Thyroid gland (tissue), 4 donors: ENCODE results near the gene EEF1A1. TPM values are rescaled to one million over a fixed set of nuclear protein-coding genes. Genes with fewer than 3 reads are reported as not detected.
"Not testable (repeated sequence)": the region's sequence is repeated elsewhere in the genome, so short reads cannot be mapped to it uniquely, and the experiment has no call there.

ENCODE experiments used
- DNase-seq, 2 donors: peaks; one replicate each; pipeline ENCODE4 v3.0.0-alpha.2; 2019
- H3K27ac ChIP-seq, 3 donors: fragments of 200-600 bp; sonication (generic); 1 replicate in 2 of 3; 2 replicates in 1 of 3; pipeline ENCODE4 v1.5.1; 2016 to 2019; ENCODE audit warnings: mild to moderate bottlenecking in 1 of 3, moderate library complexity in 1 of 3
- H3K27me3 ChIP-seq: fragments of 200-600 bp; sonication (generic); one replicate; pipeline ENCODE4 v1.5.1; 2019
- H3K36me3 ChIP-seq, 2 donors: fragments of 200-600 bp; sonication (generic); one replicate each; pipeline ENCODE4 v1.5.1; 2016 to 2019
- H3K4me1 ChIP-seq, 2 donors: fragments of 200-600 bp; sonication (generic); one replicate each; pipeline ENCODE4 v1.5.1; 2017 to 2019
- H3K4me3 ChIP-seq, 3 donors: fragments of 200-600 bp; sonication (generic); replicated peaks in 1 of 3; 1 replicate in 2 of 3; 2 replicates in 1 of 3; pipeline ENCODE4 v1.5.1; 2016; ENCODE audit warnings: mild to moderate bottlenecking in 1 of 3
- H3K9me3 ChIP-seq: fragments of 200-600 bp; sonication (generic); one replicate; pipeline ENCODE4 v1.5.1; 2017
- POLR2A ChIP-seq, 2 donors: fragments of 450-650 bp; IDR thresholded peaks; one replicate each; pipeline ENCODE4 v1.6.1; 2017; ENCODE audit warnings: antibody characterized with exemption in 2 of 2, mild to moderate bottlenecking in 2 of 2, moderate library complexity in 1 of 2
- WGBS, 2 donors: methylation state at CpG; one replicate each; pipeline ENCODE4 v1.1.5; 2017; 5-methylcytosine and 5-hydroxymethylcytosine counted together
- intact Hi-C: fragments of 100-400 bp; cut with DNase I; formaldehyde crosslinking; loops from one replicate; pipeline ENCODE4 v1.15.1; 2023
- total RNA-seq, 4 donors: library from RNA; depleted of rRNA; stranded (reverse); fragments of >200 nt; gene quantifications; one replicate each; pipeline ENCODE4 v1.2.3, GENCODE V29; 2016
- TF ChIP-seq, protein P1 (sequence below), 6 experiments: fragments of 200-600 bp in 3 of 6; fragments of 450-650 bp in 3 of 6; sonication (generic) in 3 of 6; IDR thresholded peaks; one replicate each; pipeline ENCODE4 v1.5.1; 2016 to 2019; ENCODE audit warnings: antibody characterized with exemption in 6 of 6, mild to moderate bottlenecking in 2 of 6, inconsistent platforms in 1 of 6, moderate library complexity in 1 of 6

The EEF1A1 gene
- total RNA-seq, 4 donors from 2014 or later = 9,141 to 11,705 (median 10,644) TPM

DNA sequence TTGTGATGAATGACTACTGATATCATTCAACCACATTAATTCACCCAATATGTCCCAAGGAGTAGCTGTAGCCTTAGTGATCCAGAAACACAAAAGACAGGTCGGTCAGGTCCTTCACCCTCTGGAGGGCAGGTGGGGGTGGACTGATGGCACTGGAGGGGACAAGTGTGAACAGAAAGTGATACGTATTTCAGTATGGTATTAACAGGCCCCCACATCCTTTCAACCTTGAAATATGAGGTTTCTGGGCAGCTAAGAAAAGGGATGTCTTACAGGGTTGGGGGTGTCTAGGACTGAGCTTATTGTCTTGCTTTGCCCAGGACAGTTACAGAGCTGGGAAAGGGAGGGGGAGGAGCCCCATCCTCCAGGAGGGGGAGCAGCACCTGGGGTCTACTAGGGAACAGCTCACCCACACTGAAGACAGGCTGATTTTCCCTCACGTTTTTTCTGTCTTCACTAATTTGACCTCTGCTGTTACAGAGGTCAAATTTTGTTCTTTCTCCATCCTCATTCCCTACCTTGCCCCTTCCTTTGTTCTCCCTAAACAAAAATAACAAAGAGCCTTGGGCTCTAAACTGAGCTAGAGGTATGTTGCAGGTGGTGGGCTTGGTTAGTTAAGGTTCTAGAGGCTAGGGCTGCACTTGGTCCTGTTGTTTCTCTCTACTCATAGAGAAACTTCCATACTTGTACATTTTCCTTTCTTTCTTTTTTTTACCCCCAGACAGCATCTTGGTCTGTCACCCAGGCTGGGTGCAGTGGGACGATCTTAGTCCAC is 38.0 kb upstream of the EEF1A1 start:
- WGBS, 2 donors = 72 to 76% methylated on average over 4 of the region's 4 CpGs
- Histone ChIP-seq H3K27ac (no peak overlapping the region), H3K36me3 (no peaks in the 10 kb centered on the region), H3K27me3 (no peaks in the 10 kb centered on the region), H3K9me3 (no peaks in the 10 kb centered on the region), H3K4me1 (no peaks in the 10 kb centered on the region), H3K4me3 (no peak overlapping the region)
- no peak for DNase-seq
- TF ChIP-seq, protein P1, sequence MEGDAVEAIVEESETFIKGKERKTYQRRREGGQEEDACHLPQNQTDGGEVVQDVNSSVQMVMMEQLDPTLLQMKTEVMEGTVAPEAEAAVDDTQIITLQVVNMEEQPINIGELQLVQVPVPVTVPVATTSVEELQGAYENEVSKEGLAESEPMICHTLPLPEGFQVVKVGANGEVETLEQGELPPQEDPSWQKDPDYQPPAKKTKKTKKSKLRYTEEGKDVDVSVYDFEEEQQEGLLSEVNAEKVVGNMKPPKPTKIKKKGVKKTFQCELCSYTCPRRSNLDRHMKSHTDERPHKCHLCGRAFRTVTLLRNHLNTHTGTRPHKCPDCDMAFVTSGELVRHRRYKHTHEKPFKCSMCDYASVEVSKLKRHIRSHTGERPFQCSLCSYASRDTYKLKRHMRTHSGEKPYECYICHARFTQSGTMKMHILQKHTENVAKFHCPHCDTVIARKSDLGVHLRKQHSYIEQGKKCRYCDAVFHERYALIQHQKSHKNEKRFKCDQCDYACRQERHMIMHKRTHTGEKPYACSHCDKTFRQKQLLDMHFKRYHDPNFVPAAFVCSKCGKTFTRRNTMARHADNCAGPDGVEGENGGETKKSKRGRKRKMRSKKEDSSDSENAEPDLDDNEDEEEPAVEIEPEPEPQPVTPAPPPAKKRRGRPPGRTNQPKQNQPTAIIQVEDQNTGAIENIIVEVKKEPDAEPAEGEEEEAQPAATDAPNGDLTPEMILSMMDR (IDR thresholded peaks at IDR 0.05) = no peak
- no peak for TF ChIP-seq POLR2A (IDR thresholded peaks at IDR 0.05)
- intact Hi-C loops = no loop called here

DNA sequence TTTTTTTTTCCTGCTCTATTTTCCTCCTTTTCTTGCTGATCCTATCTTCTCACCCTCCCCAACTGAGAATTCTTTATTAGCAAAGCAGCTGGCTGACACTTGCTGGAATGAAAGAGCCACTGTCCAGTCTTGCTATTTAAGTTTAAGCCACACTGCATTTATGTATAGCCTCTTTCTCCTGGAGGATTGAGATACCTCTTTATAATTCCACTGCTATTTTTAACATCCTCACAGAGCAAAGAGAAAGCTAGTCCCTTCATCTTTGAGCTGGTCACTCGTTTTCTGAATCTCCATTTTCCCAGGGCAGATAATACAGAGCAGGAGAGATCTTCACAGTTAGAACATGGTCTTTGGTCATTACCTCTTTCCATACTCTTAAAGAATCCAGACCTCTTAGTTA is 36.0 kb upstream of the EEF1A1 start:
- no peaks in the 10 kb centered on the region for H3K27me3 ChIP-seq
- WGBS, 2 donors = 39 to 80% methylated on average over 1 of the region's 1 CpG
- no peak overlapping the region for H3K27ac ChIP-seq
- H3K9me3 ChIP-seq = no peaks in the 10 kb centered on the region
- no peak for DNase-seq
- no peak overlapping the region for H3K4me3 ChIP-seq
- no peaks in the 10 kb centered on the region for H3K4me1 ChIP-seq
- H3K36me3 ChIP-seq = no peaks in the 10 kb centered on the region
- intact Hi-C loops = no loop called here
- TF ChIP-seq, protein P1 (IDR thresholded peaks at IDR 0.05) = no peak
- no peak for TF ChIP-seq POLR2A (IDR thresholded peaks at IDR 0.05)

DNA sequence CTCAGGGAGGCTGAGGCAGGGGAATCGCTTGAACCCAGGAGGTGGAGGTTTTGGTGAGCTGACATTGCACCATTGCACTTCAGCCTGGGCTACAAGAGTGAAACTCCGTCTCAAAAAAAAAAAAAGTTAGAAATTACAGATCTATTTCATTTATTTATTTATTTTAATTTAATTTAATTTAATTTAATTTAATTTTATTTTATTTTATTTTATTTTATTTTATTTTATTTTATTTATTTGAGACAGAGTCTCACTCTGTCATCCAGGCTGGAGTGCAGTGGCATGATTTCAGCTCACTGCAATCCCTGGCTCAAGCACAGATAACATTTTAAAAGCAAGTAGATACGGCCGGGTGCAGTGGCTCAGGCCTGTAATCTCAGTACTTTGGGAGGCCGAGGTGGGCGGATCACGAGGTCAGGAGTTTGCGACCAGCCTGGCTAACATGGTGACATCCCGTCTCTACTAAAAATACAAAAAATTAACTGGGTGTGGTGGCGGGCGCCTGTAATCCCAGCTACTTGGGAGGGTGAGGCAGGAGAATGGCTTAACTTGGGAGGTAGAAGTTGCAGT is 34.6 kb upstream of the EEF1A1 start:
- H3K9me3 ChIP-seq, H3K4me1 ChIP-seq, H3K27ac ChIP-seq, DNase-seq, H3K36me3 ChIP-seq, H3K27me3 ChIP-seq, H3K4me3 ChIP-seq, intact Hi-C loops: not testable (repeated sequence)
- 96% methylated on average over 11 of the region's 11 CpGs for WGBS, 2 donors

DNA sequence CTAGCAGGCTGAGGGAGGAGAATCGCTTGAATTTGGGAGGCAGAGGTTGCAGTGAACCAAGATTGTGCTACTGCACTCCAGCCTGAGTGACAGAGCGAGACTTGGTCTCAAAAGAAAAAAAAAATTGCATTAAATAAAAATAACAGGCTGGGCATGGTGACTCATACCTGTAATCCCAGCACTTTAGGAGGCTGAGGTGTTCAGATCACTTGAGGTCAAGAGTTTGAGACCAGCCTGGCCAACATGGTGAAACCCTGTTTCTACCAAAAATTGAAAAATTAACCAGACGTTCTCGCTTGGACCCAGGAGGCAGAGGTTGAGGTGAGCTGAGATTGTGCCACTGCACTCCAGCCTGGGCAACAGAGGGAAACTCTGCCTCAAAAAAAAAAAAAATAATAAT is 30.3 kb upstream of the EEF1A1 start:
- H3K4me1 ChIP-seq, H3K4me3 ChIP-seq, H3K36me3 ChIP-seq, DNase-seq, H3K27ac ChIP-seq, intact Hi-C loops, H3K9me3 ChIP-seq, H3K27me3 ChIP-seq: not testable (repeated sequence)
- 94% methylated on average over 4 of the region's 4 CpGs for WGBS, 2 donors

DNA sequence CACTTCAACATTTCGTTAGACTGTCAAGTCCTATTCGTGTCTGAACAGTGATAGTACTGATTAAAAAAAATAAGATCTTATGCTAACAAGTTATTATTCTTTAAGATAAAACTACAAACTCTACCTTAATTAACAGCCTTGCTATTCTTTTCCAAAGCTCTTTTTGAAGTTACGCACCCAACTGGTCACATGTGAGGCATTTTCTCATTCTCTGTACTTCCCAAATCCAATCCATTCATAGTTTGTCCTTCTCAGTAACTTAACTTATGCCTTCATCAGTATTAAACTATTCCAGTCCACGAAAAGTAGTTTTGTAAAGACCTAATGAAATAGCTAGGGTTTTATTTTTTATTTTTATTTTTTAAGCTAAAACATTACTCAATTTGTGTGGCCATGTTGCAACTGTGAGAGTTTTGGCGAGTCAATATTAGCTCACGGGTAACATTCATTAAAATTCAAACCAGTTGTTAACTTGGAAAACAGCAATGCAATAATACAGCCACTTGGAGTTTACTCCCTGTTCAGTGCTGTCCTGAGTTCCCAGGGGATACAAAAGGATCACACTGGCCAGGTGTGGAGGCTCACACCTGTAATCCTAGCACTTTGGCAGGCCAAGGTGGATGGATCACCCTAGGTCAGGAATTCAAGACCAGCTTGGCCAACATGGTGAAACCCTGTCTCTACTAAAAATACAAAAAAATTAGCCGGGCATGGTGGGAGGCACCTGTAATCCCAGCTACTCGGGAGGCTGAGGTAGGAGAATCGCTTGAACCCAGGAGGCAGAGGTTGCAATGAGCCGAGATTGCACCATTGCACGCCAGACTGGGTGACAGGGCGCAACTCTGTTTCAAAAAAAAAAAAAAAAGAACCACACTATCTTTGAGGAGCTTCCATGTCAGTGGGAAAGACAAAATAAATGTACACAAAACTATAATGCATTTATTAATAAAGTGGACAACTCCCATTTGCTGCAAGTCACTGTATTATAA is 27.9 kb upstream of the EEF1A1 start:
- Histone ChIP-seq H3K4me1 (no peaks in the 10 kb centered on the region), H3K9me3 (no peaks in the 10 kb centered on the region), H3K36me3 (no peaks in the 10 kb centered on the region), H3K27me3 (no peaks in the 10 kb centered on the region), H3K4me3 (no peak overlapping the region), H3K27ac (no peak overlapping the region)
- WGBS, 2 donors = 85 to 89% methylated on average over 12 of the region's 12 CpGs
- no peak for DNase-seq
- intact Hi-C loops = no loop called here
- TF ChIP-seq, protein P1 (IDR thresholded peaks at IDR 0.05) = no peak
- no peak for TF ChIP-seq POLR2A (IDR thresholded peaks at IDR 0.05)
